ENCODE data around the gene GPHB5. TPM values are rescaled to one million over a fixed set of nuclear protein-coding genes. Genes with fewer than 3 reads are reported as not detected.
"Not testable (repeated sequence)": the region's sequence is repeated elsewhere in the genome, so short reads cannot be mapped to it uniquely, and the experiment has no call there.

Gene GPHB5
- total RNA-seq, 4 donors from 2014 or later, result not detected

DNA sequence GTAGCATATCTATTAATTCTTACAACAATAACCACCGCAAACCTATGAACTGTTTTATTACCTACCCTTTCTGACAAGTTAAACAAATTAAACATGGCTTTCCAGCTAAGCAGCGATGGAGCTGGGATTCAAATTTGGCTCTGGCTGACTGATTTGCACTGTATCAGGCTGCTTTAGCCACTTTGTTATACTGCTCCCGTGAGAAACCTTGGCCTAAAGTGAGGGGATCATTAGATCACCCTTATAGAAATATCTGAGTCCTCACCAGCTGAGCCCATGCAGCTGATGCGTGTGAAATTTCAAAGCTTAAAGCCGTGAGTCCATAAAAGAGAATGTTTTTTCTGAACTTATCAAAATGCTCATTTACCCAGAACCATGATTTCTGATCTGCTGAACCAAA, 8.1 kb upstream of the GPHB5 start:
- H3K36me3 ChIP-seq, result no peaks in the 10 kb centered on the region
- no peaks in the 10 kb centered on the region for H3K27me3 ChIP-seq
- DNase-seq (ENCODE audit: low spot score in 2 of 2), result no peak
- TF ChIP-seq, protein P1, sequence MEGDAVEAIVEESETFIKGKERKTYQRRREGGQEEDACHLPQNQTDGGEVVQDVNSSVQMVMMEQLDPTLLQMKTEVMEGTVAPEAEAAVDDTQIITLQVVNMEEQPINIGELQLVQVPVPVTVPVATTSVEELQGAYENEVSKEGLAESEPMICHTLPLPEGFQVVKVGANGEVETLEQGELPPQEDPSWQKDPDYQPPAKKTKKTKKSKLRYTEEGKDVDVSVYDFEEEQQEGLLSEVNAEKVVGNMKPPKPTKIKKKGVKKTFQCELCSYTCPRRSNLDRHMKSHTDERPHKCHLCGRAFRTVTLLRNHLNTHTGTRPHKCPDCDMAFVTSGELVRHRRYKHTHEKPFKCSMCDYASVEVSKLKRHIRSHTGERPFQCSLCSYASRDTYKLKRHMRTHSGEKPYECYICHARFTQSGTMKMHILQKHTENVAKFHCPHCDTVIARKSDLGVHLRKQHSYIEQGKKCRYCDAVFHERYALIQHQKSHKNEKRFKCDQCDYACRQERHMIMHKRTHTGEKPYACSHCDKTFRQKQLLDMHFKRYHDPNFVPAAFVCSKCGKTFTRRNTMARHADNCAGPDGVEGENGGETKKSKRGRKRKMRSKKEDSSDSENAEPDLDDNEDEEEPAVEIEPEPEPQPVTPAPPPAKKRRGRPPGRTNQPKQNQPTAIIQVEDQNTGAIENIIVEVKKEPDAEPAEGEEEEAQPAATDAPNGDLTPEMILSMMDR (IDR thresholded peaks at IDR 0.05), result no peak
- no peak for TF ChIP-seq EP300 (IDR thresholded peaks at IDR 0.05)
- TF ChIP-seq POLR2A (IDR thresholded peaks at IDR 0.05), result no peak
- H3K4me1 ChIP-seq, result no peaks in the 10 kb centered on the region
- WGBS, 2 donors, result 85 to 90% methylated on average over 5 of the region's 5 CpGs
- H3K4me3 ChIP-seq, result no peak overlapping the region
- no peaks in the 10 kb centered on the region for H3K9me3 ChIP-seq
- H3K27ac ChIP-seq, result no peak overlapping the region

DNA sequence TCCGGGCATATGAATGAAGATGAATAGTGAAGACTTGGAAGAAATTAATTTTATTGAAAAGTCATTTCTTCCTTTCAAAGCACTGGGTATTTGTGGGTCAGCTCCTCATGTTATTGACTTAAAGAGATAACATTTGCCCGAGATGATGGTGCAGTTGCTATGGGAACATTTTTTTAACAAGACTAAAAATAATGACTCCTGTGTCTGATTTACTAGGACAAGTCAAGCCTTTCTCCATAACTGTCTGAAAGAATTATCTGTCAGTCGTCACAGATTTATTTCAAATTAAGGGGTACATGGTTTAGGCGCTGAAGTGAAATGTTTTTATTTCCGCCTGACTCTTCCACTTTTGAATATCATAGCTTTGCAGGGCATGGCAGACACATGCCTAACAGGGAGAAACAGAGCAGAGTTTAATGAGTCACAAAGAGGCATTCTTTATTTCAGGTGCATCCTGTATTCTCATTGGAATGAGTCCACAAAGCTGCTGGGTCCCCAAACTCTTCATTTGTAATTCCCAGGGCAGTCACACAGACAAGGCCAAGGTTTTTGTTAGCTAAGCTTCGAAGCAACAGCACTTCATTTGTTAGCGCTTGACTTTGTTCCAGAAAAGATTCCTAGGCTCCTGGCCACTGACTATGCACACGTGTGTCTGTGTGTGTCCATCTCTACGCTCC, 4.3 kb upstream of the GPHB5 start:
- H3K9me3 ChIP-seq, result no peaks in the 10 kb centered on the region
- WGBS, 2 donors, result 50 to 54% methylated on average over 9 of the region's 9 CpGs
- no peaks in the 10 kb centered on the region for H3K4me1 ChIP-seq
- no peak overlapping the region for H3K4me3 ChIP-seq
- no peaks in the 10 kb centered on the region for H3K27me3 ChIP-seq
- TF ChIP-seq POLR2A (IDR thresholded peaks at IDR 0.05), result no peak
- no peak for TF ChIP-seq EP300 (IDR thresholded peaks at IDR 0.05)
- TF ChIP-seq, protein P1 (IDR thresholded peaks at IDR 0.05), result no peak
- DNase-seq (ENCODE audit: low spot score in 2 of 2), result no peak
- H3K36me3 ChIP-seq, result no peaks in the 10 kb centered on the region
- no peak overlapping the region for H3K27ac ChIP-seq

DNA sequence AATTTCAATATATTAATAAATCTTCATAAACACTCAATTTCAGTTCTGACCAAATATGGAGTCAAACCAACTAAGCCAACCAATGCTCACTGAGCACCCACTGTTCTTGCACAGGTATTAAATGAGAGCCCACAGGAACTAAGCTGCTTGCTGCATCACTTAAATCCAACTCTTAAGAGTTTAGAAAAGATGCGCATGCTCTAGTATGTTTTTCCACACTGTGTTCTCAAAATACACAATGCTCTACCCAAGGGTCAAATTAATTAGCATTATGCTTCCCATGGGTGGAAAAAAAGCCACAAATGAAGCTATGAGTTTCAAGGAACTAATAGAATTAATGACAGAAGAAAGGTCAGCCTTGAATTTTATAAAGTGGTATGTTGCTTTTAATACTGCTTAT, 3.7 kb upstream of the GPHB5 start:
- no peaks in the 10 kb centered on the region for H3K9me3 ChIP-seq
- TF ChIP-seq EP300 (IDR thresholded peaks at IDR 0.05), result no peak
- TF ChIP-seq, protein P1 (IDR thresholded peaks at IDR 0.05), result no peak
- no peak for TF ChIP-seq POLR2A (IDR thresholded peaks at IDR 0.05)
- no peaks in the 10 kb centered on the region for H3K27me3 ChIP-seq
- no peaks in the 10 kb centered on the region for H3K4me1 ChIP-seq
- no peaks in the 10 kb centered on the region for H3K36me3 ChIP-seq
- H3K4me3 ChIP-seq, result no peak overlapping the region
- WGBS, 2 donors, result 78 to 80% methylated on average over 1 of the region's 1 CpG
- H3K27ac ChIP-seq, result no peak overlapping the region
- no peak for DNase-seq (ENCODE audit: low spot score in 2 of 2)

DNA sequence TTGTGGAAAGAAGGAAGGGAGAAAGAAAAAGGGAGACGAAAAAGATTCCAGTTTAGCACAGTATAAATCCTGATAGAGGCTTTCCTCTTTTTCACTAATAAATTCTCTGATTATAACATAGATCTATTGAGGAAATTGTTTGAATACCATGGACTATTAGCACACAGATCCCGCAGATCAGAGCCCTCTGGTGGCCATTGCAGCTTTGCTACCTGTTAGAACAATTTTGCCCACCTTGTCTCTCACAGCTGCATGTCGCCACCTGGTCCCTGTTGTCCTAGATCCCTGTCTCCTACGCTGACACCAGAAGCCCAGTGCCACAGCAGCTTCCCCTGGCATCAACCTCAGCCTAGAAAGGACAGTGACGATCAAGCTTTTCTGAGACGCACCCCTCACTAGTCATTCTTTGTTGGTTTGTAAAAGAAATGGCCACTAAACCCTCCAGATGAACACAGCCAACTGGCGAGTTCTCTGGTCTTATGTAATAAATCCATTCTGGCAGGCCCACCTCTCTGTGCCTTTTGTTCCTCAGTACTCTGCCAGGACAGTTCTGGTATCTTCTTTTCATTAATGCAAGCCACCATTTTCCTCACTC, 9.9 kb downstream of the GPHB5 start:
- no peaks in the 10 kb centered on the region for H3K4me1 ChIP-seq
- no peaks in the 10 kb centered on the region for H3K9me3 ChIP-seq
- no peaks in the 10 kb centered on the region for H3K36me3 ChIP-seq
- H3K4me3 ChIP-seq, result no peak overlapping the region
- no peak overlapping the region for H3K27ac ChIP-seq
- H3K27me3 ChIP-seq, result no peaks in the 10 kb centered on the region
- 61 to 66% methylated on average over 7 of the region's 7 CpGs for WGBS, 2 donors
- no peak for TF ChIP-seq EP300 (IDR thresholded peaks at IDR 0.05)
- TF ChIP-seq, protein P1 (IDR thresholded peaks at IDR 0.05), result peak in 1 of 5 experiments; percentile 14
- DNase-seq (ENCODE audit: low spot score in 2 of 2), result no peak

DNA sequence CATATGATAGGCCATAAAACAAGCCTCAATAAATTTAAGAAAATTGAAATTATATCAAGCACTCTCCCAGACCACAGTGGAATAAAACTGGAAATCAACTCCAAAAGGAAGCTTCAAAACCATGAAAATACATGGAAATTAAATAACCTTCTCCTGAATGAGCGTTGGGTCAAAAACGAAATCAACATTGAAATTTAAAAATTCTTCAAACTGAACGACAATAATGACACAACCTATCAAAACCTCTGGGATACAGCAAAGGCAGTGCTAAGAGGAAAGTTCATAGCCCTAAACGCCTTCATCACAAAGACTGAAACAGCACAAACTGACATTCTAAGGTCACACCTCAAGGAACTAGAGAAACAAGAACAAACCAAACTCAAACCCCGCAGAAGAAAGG, 14.3 kb downstream of the GPHB5 start:
- not testable (repeated sequence) for DNase-seq (ENCODE audit: low spot score in 2 of 2); H3K4me1 ChIP-seq; H3K27ac ChIP-seq; H3K27me3 ChIP-seq; H3K36me3 ChIP-seq; H3K9me3 ChIP-seq; H3K4me3 ChIP-seq
- WGBS, 2 donors, result 93 to 95% methylated on average over 5 of the region's 5 CpGs
